IMR-90 (cell line): ENCODE measurements around the gene ZFPL1. TPM values are rescaled to one million over a fixed set of nuclear protein-coding genes. Genes with fewer than 3 reads are reported as not detected.
A peak's percentile ranks its signal among the peaks of the same experiment; 100 is the strongest.

ENCODE experiments used
- ATAC-seq: fragments of 200-7000 bp; cut with Tn5 transposase; 2 replicates; pipeline ENCODE4 v1.9.1; 2020; ENCODE audit warnings: low read depth, mild to moderate bottlenecking, moderate library complexity
- BruUV-seq: library from RNA; stranded (reverse); fragments of 400-500 nt; replicated peaks from 2 replicates; lab custom pipeline; 2021; lab: Mats Ljungman, UMichigan
- CTCF ChIA-PET: fragments of 300-600 bp; formaldehyde crosslinking; extraction: SDS; loops from one replicate; lab custom pipeline; 2021; ENCODE audit warnings: antibody characterized with exemption; lab: Yijun Ruan, JAX
- POLR2A ChIA-PET: fragments of 300-600 bp; sonication (Branson Sonifier 250); formaldehyde crosslinking; loops from one replicate; lab custom pipeline; 2022; ENCODE audit warnings: antibody characterized with exemption; ENCODE audit not compliant: unreplicated experiment; lab: Charles Lee
- DNase-seq: peaks from one replicate; pipeline ENCODE4 v3.0.0; 2013
- H2AFZ ChIP-seq: replicated peaks from 2 replicates; pipeline ENCODE3; 2013; ENCODE audit warnings: low read length, mild to moderate bottlenecking; ENCODE audit not compliant: poor library complexity
- H2AK5ac ChIP-seq: 2 replicates; pipeline ENCODE4 v1.6.1; 2013; ENCODE audit warnings: low read depth, low read length, inconsistent platforms
- H2AK9ac ChIP-seq: replicated peaks from 2 replicates; pipeline ENCODE3; 2013; ENCODE audit warnings: mild to moderate bottlenecking, low read depth, low read length, moderate library complexity; ENCODE audit not compliant: poor library complexity
- H2BK120ac ChIP-seq: 2 replicates; pipeline ENCODE4 v1.6.1; 2013; ENCODE audit warnings: low read depth, low read length, inconsistent platforms
- H2BK15ac ChIP-seq: 3 replicates; pipeline ENCODE4 v1.6.1; 2013; ENCODE audit warnings: low read depth, low read length, inconsistent platforms
- H2BK20ac ChIP-seq: 2 replicates; pipeline ENCODE4 v1.6.1; 2013; ENCODE audit warnings: low read depth, mild to moderate bottlenecking, inconsistent platforms, low read length, moderate library complexity
- H2BK5ac ChIP-seq: 2 replicates; pipeline ENCODE4 v1.6.1; 2013; ENCODE audit warnings: mild to moderate bottlenecking, low read depth, low read length, inconsistent platforms; ENCODE audit not compliant: poor library complexity, severe bottlenecking
- H3K14ac ChIP-seq: replicated peaks from 2 replicates; pipeline ENCODE4 v1.6.1; 2013; ENCODE audit warnings: low read depth, low read length, inconsistent platforms
- H3K18ac ChIP-seq: 2 replicates; pipeline ENCODE4 v1.6.1; 2013; ENCODE audit warnings: low read depth, low read length, control low read depth
- H3K23ac ChIP-seq: 2 replicates; pipeline ENCODE4 v1.6.1; 2013; ENCODE audit warnings: low read depth, low read length, inconsistent platforms
- H3K27ac ChIP-seq: 2 replicates; pipeline ENCODE4 v1.5.1; 2013; ENCODE audit warnings: mild to moderate bottlenecking, control low read depth, low read length; ENCODE audit not compliant: insufficient read depth
- H3K27me3 ChIP-seq: 2 replicates; pipeline ENCODE4 v1.6.1; 2013; ENCODE audit warnings: low read length; ENCODE audit not compliant: control insufficient read depth, insufficient read depth
- H3K36me3 ChIP-seq: 2 replicates; pipeline ENCODE4 v1.6.1; 2013; ENCODE audit warnings: low read length, mixed read lengths; ENCODE audit not compliant: control insufficient read depth, insufficient read depth
- H3K4ac ChIP-seq: 2 replicates; pipeline ENCODE4 v1.6.1; 2013; ENCODE audit warnings: low read depth, low read length, inconsistent platforms
- H3K4me1 ChIP-seq: 2 replicates; pipeline ENCODE4 v1.6.1; 2013; ENCODE audit warnings: low read length, mixed read lengths; ENCODE audit not compliant: control insufficient read depth, insufficient read depth
- H3K4me2 ChIP-seq: 2 replicates; pipeline ENCODE4 v1.6.1; 2013; ENCODE audit warnings: low read depth, mild to moderate bottlenecking, control low read depth, low read length, moderate library complexity
- H3K4me3 ChIP-seq: 2 replicates; pipeline ENCODE4 v1.5.1; 2013; ENCODE audit warnings: low read depth, mild to moderate bottlenecking, control low read depth, low read length, moderate library complexity; ENCODE audit not compliant: insufficient read depth
- H3K56ac ChIP-seq: 2 replicates; pipeline ENCODE4 v1.6.1; 2013; ENCODE audit warnings: low read length, inconsistent platforms; ENCODE audit not compliant: insufficient read depth; ENCODE audit errors: extremely low read depth
- H3K79me1 ChIP-seq, 2 experiments: 2 replicates each; pipeline ENCODE4 v1.6.1; 2013; ENCODE audit warnings: low read length in 2 of 2, inconsistent platforms in 1 of 2, low read depth in 1 of 2
- H3K9ac ChIP-seq: 2 replicates; pipeline ENCODE4 v1.6.1; 2013; ENCODE audit warnings: low read depth, low read length, control low read depth
- H3K9me1 ChIP-seq: 2 replicates; pipeline ENCODE4 v1.6.1; 2013; ENCODE audit warnings: low read length, inconsistent platforms; ENCODE audit not compliant: insufficient read depth
- H3K9me3 ChIP-seq: 2 replicates; pipeline ENCODE4 v1.6.1; 2013; ENCODE audit warnings: low read length; ENCODE audit not compliant: control insufficient read depth, insufficient read depth
- H4K20me1 ChIP-seq: 2 replicates; pipeline ENCODE4 v1.6.1; 2013; ENCODE audit warnings: low read length, inconsistent platforms; ENCODE audit not compliant: insufficient read depth
- H4K5ac ChIP-seq: 2 replicates; pipeline ENCODE4 v1.6.1; 2013; ENCODE audit warnings: mild to moderate bottlenecking, low read depth, low read length, control low read depth
- H4K8ac ChIP-seq, 2 experiments: 2 replicates each; pipeline ENCODE4 v1.6.1; 2013; ENCODE audit warnings: low read depth in 2 of 2, low read length in 2 of 2, control low read depth in 1 of 2, inconsistent platforms in 1 of 2
- H4K91ac ChIP-seq: 2 replicates; pipeline ENCODE4 v1.6.1; 2013; ENCODE audit warnings: low read depth, low read length, inconsistent platforms; ENCODE audit not compliant: insufficient read depth
- BHLHE40 ChIP-seq: fragments of 150-350 bp; IDR thresholded peaks from 2 replicates; pipeline ENCODE4 v1.6.1; 2016; ENCODE audit warnings: mild to moderate bottlenecking, low read depth, low read length
- CEBPB ChIP-seq: IDR thresholded peaks from 2 replicates; pipeline ENCODE4 v1.6.1; 2012; ENCODE audit warnings: low read depth, low read length, improper control_type of control experiment
- CHD1 ChIP-seq: IDR thresholded peaks from 2 replicates; pipeline ENCODE4 v1.6.1; 2012; ENCODE audit warnings: low read depth, low read length, improper control_type of control experiment
- CTCF ChIP-seq: conservative IDR thresholded peaks from 2 replicates; pipeline ENCODE4 v1.5.1; 2012; ENCODE audit warnings: mild to moderate bottlenecking, low read depth, low read length, improper control_type of control experiment
- MAFK ChIP-seq: IDR thresholded peaks from 2 replicates; pipeline ENCODE4 v1.6.1; 2012; ENCODE audit warnings: low read depth, low read length, improper control_type of control experiment
- MAZ ChIP-seq: IDR thresholded peaks from 2 replicates; pipeline ENCODE4 v1.6.1; 2012; ENCODE audit warnings: low read depth, mild to moderate bottlenecking, low read length, improper control_type of control experiment, moderate library complexity, borderline replicate concordance
- MXI1 ChIP-seq: IDR thresholded peaks from 2 replicates; pipeline ENCODE4 v1.6.1; 2012; ENCODE audit warnings: low read depth, mild to moderate bottlenecking, low read length, moderate library complexity, borderline replicate concordance
- NFE2L2 ChIP-seq: fragments of 150-350 bp; IDR thresholded peaks from 2 replicates; pipeline ENCODE4 v1.6.1; 2016; ENCODE audit warnings: low read depth, mild to moderate bottlenecking, low read length
- POLR2A ChIP-seq: IDR thresholded peaks from 2 replicates; pipeline ENCODE4 v1.6.1; 2012; ENCODE audit warnings: mild to moderate bottlenecking, low read depth, low read length
- RCOR1 ChIP-seq: IDR thresholded peaks from 2 replicates; pipeline ENCODE4 v1.6.1; 2012; ENCODE audit warnings: mild to moderate bottlenecking, low read length, improper control_type of control experiment; ENCODE audit not compliant: insufficient replicate concordance
- RFX5 ChIP-seq: IDR thresholded peaks from 2 replicates; pipeline ENCODE4 v1.8.0; 2012; ENCODE audit warnings: low read depth, mild to moderate bottlenecking, low read length, moderate library complexity
- SMC3 ChIP-seq: fragments of 150-350 bp; IDR thresholded peaks from 2 replicates; pipeline ENCODE4 v1.6.1; 2016; ENCODE audit warnings: low read depth, mild to moderate bottlenecking, antibody characterized with exemption, low read length, moderate library complexity
- USF2 ChIP-seq: fragments of 150-350 bp; IDR thresholded peaks from 2 replicates; pipeline ENCODE4 v1.6.1; 2017; ENCODE audit warnings: mild to moderate bottlenecking, antibody characterized with exemption, low read length, low read depth
- WGBS, 2 experiments: methylation state at CpG; one replicate each; pipeline versions ENCODE4 v1.1.5 to v1.1.7; 2013; ENCODE audit warnings: missing lambda C conversion rate in 2 of 2; ENCODE audit not compliant: insufficient read length in 1 of 2; ENCODE audit errors: extremely low coverage in 2 of 2; 5-methylcytosine and 5-hydroxymethylcytosine counted together
- dilution Hi-C: fragments of 300-500 bp; cut with HindIII; formaldehyde crosslinking; loops from one replicate; pipeline ENCODE4 v1.14.3; 2018; ENCODE audit warnings: low sequenced_read_pairs; ENCODE audit not compliant: unreplicated experiment
- in situ Hi-C: fragments of 300-500 bp; cut with MboI; formaldehyde crosslinking; loops from 3 replicates; pipeline ENCODE4 v1.14.3; 2019; ENCODE audit warnings: low sequenced_read_pairs, inconsistent platforms, mixed read lengths
- intact Hi-C: fragments of 100-400 bp; cut with micrococcal nuclease; formaldehyde crosslinking; loops from 2 replicates; pipeline ENCODE4 v1.10.0; 2022
- polyA plus RNA-seq, 3 experiments: library from polyadenylated mRNA; depleted of rRNA; stranded (reverse); fragments of >200 nt; gene quantifications; 2 replicates each; pipeline ENCODE4 v1.2.3, GENCODE V29; 2012; ENCODE audit warnings: low replicate concordance in 1 of 3
- total RNA-seq: library from RNA; depleted of rRNA; stranded (reverse); fragments of >200 nt; gene quantifications from 2 replicates; pipeline ENCODE4 v1.2.3, GENCODE V29; 2012
- TF ChIP-seq, protein P1 (sequence below): fragments of 150-350 bp; IDR thresholded peaks from 2 replicates; pipeline ENCODE4 v1.6.1; 2016; ENCODE audit warnings: low read depth, mild to moderate bottlenecking, low read length, moderate library complexity, borderline replicate concordance

Gene ZFPL1
- total and polyA plus RNA-seq, 2 of the 4 experiments (the other 2 are of a cell fraction), result 24.0 to 67.5 TPM

- H4K20me1 ChIP-seq, result peaks cover 28% of the 10 kb centered on the region
- H2BK120ac ChIP-seq, result no peak overlapping the region
- POLR2A ChIA-PET, result no interaction called here
- peaks cover 18 to 43% of the 10 kb centered on the region in 2 experiments for H3K79me1 ChIP-seq
- peak overlapping the region; percentile 12 to 43; a peak in 3 of 4 replicates for H4K8ac ChIP-seq
- H3K4me1 ChIP-seq, result peaks cover 6% of the 10 kb centered on the region; the same call in 1 of the 2 replicates
- H2BK5ac ChIP-seq, result peak overlapping the region; percentile 98
- TF ChIP-seq CEBPB, result no peak
- TF ChIP-seq RFX5, result no peak
- TF ChIP-seq MXI1, result no peak
- no peak for TF ChIP-seq USF2
- no peak for TF ChIP-seq MAZ
- TF ChIP-seq CHD1, result no peak
- TF ChIP-seq RCOR1, result no peak
- TF ChIP-seq SMC3, result no peak
- no peak for TF ChIP-seq CTCF
- TF ChIP-seq, protein P1, sequence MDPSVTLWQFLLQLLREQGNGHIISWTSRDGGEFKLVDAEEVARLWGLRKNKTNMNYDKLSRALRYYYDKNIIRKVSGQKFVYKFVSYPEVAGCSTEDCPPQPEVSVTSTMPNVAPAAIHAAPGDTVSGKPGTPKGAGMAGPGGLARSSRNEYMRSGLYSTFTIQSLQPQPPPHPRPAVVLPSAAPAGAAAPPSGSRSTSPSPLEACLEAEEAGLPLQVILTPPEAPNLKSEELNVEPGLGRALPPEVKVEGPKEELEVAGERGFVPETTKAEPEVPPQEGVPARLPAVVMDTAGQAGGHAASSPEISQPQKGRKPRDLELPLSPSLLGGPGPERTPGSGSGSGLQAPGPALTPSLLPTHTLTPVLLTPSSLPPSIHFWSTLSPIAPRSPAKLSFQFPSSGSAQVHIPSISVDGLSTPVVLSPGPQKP, result no peak
- no peak for TF ChIP-seq NFE2L2
- TF ChIP-seq MAFK, result no peak
- no peak for TF ChIP-seq POLR2A
- no peak for TF ChIP-seq BHLHE40
- H4K91ac ChIP-seq, result peak overlapping the region; percentile 100; the same call in 1 of the 2 replicates
- H3K27ac ChIP-seq, result peak overlapping the region; percentile 99
- H4K5ac ChIP-seq, result peak overlapping the region; percentile 51; the same call in 1 of the 2 replicates
- no peak overlapping the region for H3K18ac ChIP-seq
- BruUV-seq, result no TSS peak
- CTCF ChIA-PET, result interaction anchor here (0.5 kb wide), 1 partner anchor 54 kb away, joined by 3 read pairs; no protein-coding TSS in a partner anchor
- peaks cover 21% of the 10 kb centered on the region for H3K9me1 ChIP-seq
- H3K27me3 ChIP-seq, result no peaks in the 10 kb centered on the region
- H3K4me3 ChIP-seq, result peak overlapping the region; percentile 63
- H3K9ac ChIP-seq, result peak overlapping the region; percentile 99
- peak overlapping the region; percentile 99 for H2AFZ ChIP-seq
- intact Hi-C loops (no loop called here), dilution Hi-C loops (no loop called here), in situ Hi-C loops (no loop called here)
- H3K14ac ChIP-seq, result no peak overlapping the region; the same call in 1 of the 2 replicates
- H2AK9ac ChIP-seq, result peak overlapping the region; percentile 98
- H3K9me3 ChIP-seq, result no peaks in the 10 kb centered on the region
- DNase-seq (no peak), ATAC-seq (no peak; the same call in none of the 2 replicates)
- 0% methylated on average over 14 of the region's 20 CpGs; no CpG with 5 or more reads in 1 of the 2 experiments for WGBS, 2 experiments
- peak overlapping the region; percentile 90; the same call in 1 of the 2 replicates for H2AK5ac ChIP-seq
- peak overlapping the region; percentile 95 for H3K23ac ChIP-seq
- H3K56ac ChIP-seq, result no peak overlapping the region
- H3K4me2 ChIP-seq, result peak overlapping the region; percentile 93
- peak overlapping the region; percentile 100 for H3K4ac ChIP-seq
- no peak overlapping the region for H2BK15ac ChIP-seq
- peaks cover 40% of the 10 kb centered on the region for H3K36me3 ChIP-seq
- H2BK20ac ChIP-seq, result no peak overlapping the region
These were observed 49.7 kb downstream of the ZFPL1 start for GRCh38 chr11:65133724-65134123.
